GM21390 (cell line): ENCODE measurements around the gene BRAP.
"Not testable (repeated sequence)": the region's sequence is repeated elsewhere in the genome, so short reads cannot be mapped to it uniquely, and the experiment has no call there.

ENCODE experiments used
- ATAC-seq: cut with Tn5 transposase; IDR thresholded peaks from one replicate; pipeline ENCODE4 v1.9.1; 2021; ENCODE audit not compliant: unreplicated experiment

The BRAP gene

GRCh38 chr12:111624540-111624939 lies 61.2 kb downstream of the BRAP start:
- ATAC-seq = no peak

GRCh38 chr12:111617841-111618240 lies 67.9 kb downstream of the BRAP start:
- not testable (repeated sequence) for ATAC-seq

GRCh38 chr12:111616177-111616623 lies 69.6 kb downstream of the BRAP start:
- ATAC-seq = no peak

- no peak for ATAC-seq
These were observed 78.5 kb downstream of the BRAP start for GRCh38 chr12:111607239-111607638.

GRCh38 chr12:111606767-111607230 lies 79.0 kb downstream of the BRAP start:
- no peak for ATAC-seq

- no peak for ATAC-seq
These were observed 79.6 kb downstream of the BRAP start for GRCh38 chr12:111605911-111606766.

GRCh38 chr12:111602857-111603256 lies 82.9 kb downstream of the BRAP start:
- not testable (repeated sequence) for ATAC-seq

GRCh38 chr12:111602348-111602747 lies 83.4 kb downstream of the BRAP start:
- ATAC-seq = no peak

- ATAC-seq = not testable (repeated sequence)
These were observed 84.8 kb downstream of the BRAP start for GRCh38 chr12:111600986-111601385.

- no peak for ATAC-seq
These were observed 85.5 kb downstream of the BRAP start for GRCh38 chr12:111600205-111600642.

- peak; percentile 59 for ATAC-seq
These were observed 86.1 kb downstream of the BRAP start for GRCh38 chr12:111599453-111600204.

- ATAC-seq = peak; percentile 42
These were observed 86.9 kb downstream of the BRAP start, which contains the start of gene ATXN2 for GRCh38 chr12:111598637-111599452. Gene ATXN2 (minus strand): TSS chr12:111599315. CDS start chr12:111599034, 281 bp downstream.

GRCh38 chr12:111597831-111598636 lies 87.7 kb downstream of the BRAP start:
- peak; percentile 20 for ATAC-seq

GRCh38 chr12:111596985-111597830 lies 88.5 kb downstream of the BRAP start:
- no peak for ATAC-seq

- not testable (repeated sequence) for ATAC-seq
These were observed 90.4 kb downstream of the BRAP start for GRCh38 chr12:111595341-111595835.
